ENCODE data around the gene GPR146.

GRCh38 chr7:1030444-1031070 is 13.8 kb upstream of the GPR146 start:
- TF ChIP-seq CTCF (conservative IDR thresholded peaks at IDR 0.05; ENCODE audit: low read depth, low read length) (no peak), POLR2A (IDR thresholded peaks at IDR 0.05; ENCODE audit: low read depth, low read length) (no peak), CEBPB (IDR thresholded peaks at IDR 0.05; ENCODE audit: low read depth, low read length) (no peak), ELK1 (IDR thresholded peaks at IDR 0.05; ENCODE audit: borderline replicate concordance, low read depth, low read length) (no peak), MAFK (IDR thresholded peaks at IDR 0.05; ENCODE audit: low read depth, low read length) (no peak), USF2 (IDR thresholded peaks at IDR 0.05; ENCODE audit: low read depth, low read length) (no peak), CHD1 (IDR thresholded peaks at IDR 0.05; ENCODE audit: low read depth, low read length) (no peak), RAD21 (IDR thresholded peaks at IDR 0.05; ENCODE audit: low read length) (no peak), RFX5 (IDR thresholded peaks at IDR 0.05; ENCODE audit: low read depth, low read length) (no peak), MAZ (IDR thresholded peaks at IDR 0.05; ENCODE audit: borderline replicate concordance, low read depth, low read length) (no peak), BHLHE40 (IDR thresholded peaks at IDR 0.05; ENCODE audit: low read depth, low read length) (no peak), SMC3 (IDR thresholded peaks at IDR 0.05; ENCODE audit: low read depth, low read length) (no peak)
